SKM-1 treated with dmso at 0.1 percent for 144 hours (cell line): ENCODE measurements around the gene TMEM204.

Experiments
- DNase-seq: peaks from one replicate; lab custom pipeline; 2025; ENCODE audit not compliant: unreplicated experiment; lab: John Stamatoyannopoulos, UW

The TMEM204 gene

GRCh38 chr16:1533443-1533951 is at the start of gene TMEM204:
Gene TMEM204, plus strand, starts transcription at chr16:1533666. Its CDS starts 610 bp downstream, at chr16:1534276.
- DNase-seq: no peak

- no peak for DNase-seq
Measured at GRCh38 chr16:1485847-1486496, 47.5 kb upstream of the TMEM204 start.

- no peak for DNase-seq
Measured at GRCh38 chr16:1486551-1487390, 46.7 kb upstream of the TMEM204 start.

- DNase-seq: no peak
Measured at GRCh38 chr16:1487395-1488053, 45.9 kb upstream of the TMEM204 start.

GRCh38 chr16:1488054-1488601 is 45.3 kb upstream of the TMEM204 start:
- no peak for DNase-seq

- no peak for DNase-seq
Measured at GRCh38 chr16:1488619-1489018, 44.8 kb upstream of the TMEM204 start, which contains the start of gene PTX4. Gene PTX4, minus strand, starts transcription at chr16:1488944. Its CDS starts 35 bp downstream, at chr16:1488909.

- DNase-seq: no peak
Measured at GRCh38 chr16:1489077-1489476, 44.4 kb upstream of the TMEM204 start.

- DNase-seq: no peak
Measured at GRCh38 chr16:1491327-1491726, 42.1 kb upstream of the TMEM204 start.

GRCh38 chr16:1492082-1492922 is 41.2 kb upstream of the TMEM204 start:
- DNase-seq: no peak

- peak; percentile 62 for DNase-seq
Measured at GRCh38 chr16:1492923-1493745, 40.3 kb upstream of the TMEM204 start, which contains the start of gene TELO2. Gene TELO2, plus strand, starts transcription at chr16:1493360. Its CDS starts 922 bp downstream, at chr16:1494282.

GRCh38 chr16:1493746-1494094 is 39.7 kb upstream of the TMEM204 start:
- no peak for DNase-seq

- DNase-seq: no peak
Measured at GRCh38 chr16:1494129-1494640, 39.3 kb upstream of the TMEM204 start.

- no peak for DNase-seq
Measured at GRCh38 chr16:1494711-1495110, 38.8 kb upstream of the TMEM204 start.

GRCh38 chr16:1495211-1495888 is 38.1 kb upstream of the TMEM204 start:
- DNase-seq: no peak

- no peak for DNase-seq
Measured at GRCh38 chr16:1495889-1496262, 37.6 kb upstream of the TMEM204 start.

- DNase-seq: no peak
Measured at GRCh38 chr16:1496464-1496863, 37.0 kb upstream of the TMEM204 start.

- no peak for DNase-seq
Measured at GRCh38 chr16:1497014-1497598, 36.4 kb upstream of the TMEM204 start.

- no peak for DNase-seq
Measured at GRCh38 chr16:1498899-1499676, 34.4 kb upstream of the TMEM204 start.
